ENCODE measurements around the gene CD74.

Gene CD74

GRCh38 chr5:150409638-150410523 lies 2.8 kb downstream of the CD74 start:
- DNase-seq (ENCODE audit: low read depth in 2 of 2) = no peak

- DNase-seq (ENCODE audit: low read depth in 2 of 2) = no peak
Observed at GRCh38 chr5:150408231-150408943, 4.3 kb downstream of the CD74 start.

GRCh38 chr5:150407096-150407720 lies 5.5 kb downstream of the CD74 start:
- no peak for DNase-seq (ENCODE audit: low read depth in 2 of 2)

GRCh38 chr5:150406723-150407095 lies 6.0 kb downstream of the CD74 start:
- no peak for DNase-seq (ENCODE audit: low read depth in 2 of 2)

GRCh38 chr5:150406103-150406722 lies 6.5 kb downstream of the CD74 start:
- DNase-seq (ENCODE audit: low read depth in 2 of 2) = no peak

- DNase-seq (ENCODE audit: low read depth in 2 of 2) = no peak
Observed at GRCh38 chr5:150404941-150405816, 7.5 kb downstream of the CD74 start.

GRCh38 chr5:150404535-150404934 lies 8.2 kb downstream of the CD74 start:
- no peak for DNase-seq (ENCODE audit: low read depth in 2 of 2)

GRCh38 chr5:150404121-150404520 lies 8.6 kb downstream of the CD74 start:
- no peak for DNase-seq (ENCODE audit: low read depth in 2 of 2)

- DNase-seq (ENCODE audit: low read depth in 2 of 2) = no peak
Observed at GRCh38 chr5:150402901-150403342, 9.8 kb downstream of the CD74 start.

- DNase-seq (ENCODE audit: low read depth in 2 of 2) = no peak
Observed at GRCh38 chr5:150402229-150402773, 10.4 kb downstream of the CD74 start.

GRCh38 chr5:150401376-150402228 lies 11.1 kb downstream of the CD74 start:
- no peak for DNase-seq (ENCODE audit: low read depth in 2 of 2)

- DNase-seq (ENCODE audit: low read depth in 2 of 2) = no peak
Observed at GRCh38 chr5:150401076-150401375, 11.7 kb downstream of the CD74 start.

- no peak for DNase-seq (ENCODE audit: low read depth in 2 of 2)
Observed at GRCh38 chr5:150400316-150401075, 12.2 kb downstream of the CD74 start.

- DNase-seq (ENCODE audit: low read depth in 2 of 2) = no peak
Observed at GRCh38 chr5:150399524-150400211, 13.0 kb downstream of the CD74 start.

GRCh38 chr5:150398722-150399523 lies 13.8 kb downstream of the CD74 start:
- DNase-seq (ENCODE audit: low read depth in 2 of 2) = no peak

- DNase-seq (ENCODE audit: low read depth in 2 of 2) = no peak
Observed at GRCh38 chr5:150397782-150398721, 14.7 kb downstream of the CD74 start.
